Activated CD8-positive, alpha-beta memory T cell treated with anti-CD3 and anti-CD28 coated beads, Interleukin-2, amount 50 U/mL, for 48 hours (primary cell): ENCODE results near the gene TMEM175.

Experiments
- DNase-seq: peaks from one replicate; pipeline ENCODE4 v3.0.0-alpha.2; 2020

Gene TMEM175

GRCh38 chr4:961351-962230 is 29.3 kb downstream of the TMEM175 start:
- DNase-seq, result no peak

- no peak for DNase-seq
Observed at GRCh38 chr4:962231-963208, 30.3 kb downstream of the TMEM175 start.

GRCh38 chr4:963276-964225 is 31.3 kb downstream of the TMEM175 start:
- no peak for DNase-seq

- no peak for DNase-seq
Observed at GRCh38 chr4:964346-965025, 32.2 kb downstream of the TMEM175 start.

- no peak for DNase-seq
Observed at GRCh38 chr4:965048-965765, 32.9 kb downstream of the TMEM175 start.

- no peak for DNase-seq
Observed at GRCh38 chr4:965766-966134, 33.5 kb downstream of the TMEM175 start.

GRCh38 chr4:966266-967112 is 34.2 kb downstream of the TMEM175 start:
- no peak for DNase-seq

- DNase-seq, result no peak
Observed at GRCh38 chr4:967113-968104, 35.1 kb downstream of the TMEM175 start.

- DNase-seq, result no peak
Observed at GRCh38 chr4:968221-968620, 36.0 kb downstream of the TMEM175 start.

- no peak for DNase-seq
Observed at GRCh38 chr4:968621-969394, 36.5 kb downstream of the TMEM175 start.

- no peak for DNase-seq
Observed at GRCh38 chr4:970046-970745, 37.9 kb downstream of the TMEM175 start.

GRCh38 chr4:970854-971520 is 38.7 kb downstream of the TMEM175 start:
- no peak for DNase-seq

GRCh38 chr4:971666-972500 is 39.6 kb downstream of the TMEM175 start:
- DNase-seq, result no peak

- peak; percentile 77 for DNase-seq
Observed at GRCh38 chr4:972651-973424, 40.6 kb downstream of the TMEM175 start.
